Fibroblast of lung (primary cell): ENCODE data around the gene ABCB11. TPM values are rescaled to one million over a fixed set of nuclear protein-coding genes. Genes with fewer than 3 reads are reported as not detected.

Experiments
- DNase-seq, 2 donors: peaks; one replicate each; pipeline versions ENCODE4 v3.0.0 to v3.0.0-alpha.2; 2010; ENCODE audit warnings: low read depth in 2 of 2
- H2AFZ ChIP-seq: 2 replicates; pipeline ENCODE4 v1.5.1; 2012; ENCODE audit warnings: low read length, control low read depth, inconsistent platforms
- H3K27ac ChIP-seq: 2 replicates; pipeline ENCODE4 v1.5.1; 2011; ENCODE audit warnings: low read length, control low read depth; ENCODE audit not compliant: insufficient read depth
- H3K27me3 ChIP-seq: 2 replicates; pipeline ENCODE4 v1.5.1; 2011; ENCODE audit warnings: mild to moderate bottlenecking, low read length; ENCODE audit not compliant: control insufficient read depth, insufficient read depth
- H3K36me3 ChIP-seq: 2 replicates; pipeline ENCODE4 v1.5.1; 2011; ENCODE audit warnings: low read length; ENCODE audit not compliant: control insufficient read depth, insufficient read depth
- H3K4me1 ChIP-seq: 2 replicates; pipeline ENCODE4 v1.5.1; 2011; ENCODE audit warnings: low read length; ENCODE audit not compliant: control insufficient read depth, insufficient read depth; ENCODE audit errors: extremely low read depth
- H3K4me2 ChIP-seq: 2 replicates; pipeline ENCODE4 v1.5.1; 2011; ENCODE audit warnings: low read length, control low read depth; ENCODE audit not compliant: insufficient read depth; ENCODE audit errors: extremely low read depth
- H3K4me3 ChIP-seq, 4 experiments: fragments of 200-600 bp in 1 of 4; sonication (generic) in 1 of 4; replicated peaks in 1 of 4; 2 replicates each; pipeline ENCODE4 v1.5.1; 2011 to 2016; ENCODE audit warnings: low read length in 4 of 4, low read depth in 3 of 4, mild to moderate bottlenecking in 3 of 4, control low read depth in 2 of 4, inconsistent platforms in 1 of 4, mixed read lengths in 1 of 4; ENCODE audit not compliant: insufficient read depth in 1 of 4; ENCODE audit errors: control extremely low read depth in 1 of 4
- H3K79me2 ChIP-seq: 2 replicates; pipeline ENCODE4 v1.5.1; 2012; ENCODE audit warnings: mild to moderate bottlenecking, low read length, inconsistent platforms; ENCODE audit not compliant: control insufficient read depth, insufficient read depth
- H3K9ac ChIP-seq: 2 replicates; pipeline ENCODE4 v1.5.1; 2011; ENCODE audit warnings: mild to moderate bottlenecking, low read length, control low read depth; ENCODE audit not compliant: insufficient read depth
- H3K9me3 ChIP-seq: 2 replicates; pipeline ENCODE4 v1.5.1; 2012; ENCODE audit warnings: low read depth, low read length; ENCODE audit not compliant: control insufficient read depth, insufficient read depth
- H4K20me1 ChIP-seq: 2 replicates; pipeline ENCODE4 v1.5.1; 2011; ENCODE audit warnings: low read length; ENCODE audit not compliant: control insufficient read depth, insufficient read depth; ENCODE audit errors: extremely low read depth
- EZH2 ChIP-seq: IDR thresholded peaks from 2 replicates; pipeline ENCODE4 v1.5.1; 2012; ENCODE audit warnings: low read length, control low read depth, mild to moderate bottlenecking; ENCODE audit errors: missing control alignments
- polyA plus RNA-seq, 2 donors: library from polyadenylated mRNA; depleted of rRNA in 1 of 2; stranded (reverse) in 1 of 2; unstranded in 1 of 2; fragments of >200 nt; gene quantifications; 2 replicates each; pipeline ENCODE4 v1.2.1, GENCODE V29; 2011 to 2012; ENCODE audit warnings: missing spikeins in 1 of 2
- total RNA-seq: library from RNA; depleted of rRNA; stranded (reverse); fragments of >200 nt; gene quantifications from 2 replicates; pipeline ENCODE4 v1.2.1, GENCODE V29; 2014
- TF ChIP-seq, protein P1 (sequence below), 2 donors: IDR thresholded peaks in 1 of 2; conservative IDR thresholded peaks in 1 of 2; 1 replicate in 1 of 2; 2 replicates in 1 of 2; pipeline ENCODE4 v1.5.1; 2011 to 2012; ENCODE audit warnings: low read length in 2 of 2, control low read depth in 1 of 2, inconsistent platforms in 1 of 2, low read depth in 1 of 2, mild to moderate bottlenecking in 1 of 2

ABCB11 gene
- total and polyA plus RNA-seq, 2 donors (not counting 1 experiment from before 2014, with no cell fraction given): not detected

DNA sequence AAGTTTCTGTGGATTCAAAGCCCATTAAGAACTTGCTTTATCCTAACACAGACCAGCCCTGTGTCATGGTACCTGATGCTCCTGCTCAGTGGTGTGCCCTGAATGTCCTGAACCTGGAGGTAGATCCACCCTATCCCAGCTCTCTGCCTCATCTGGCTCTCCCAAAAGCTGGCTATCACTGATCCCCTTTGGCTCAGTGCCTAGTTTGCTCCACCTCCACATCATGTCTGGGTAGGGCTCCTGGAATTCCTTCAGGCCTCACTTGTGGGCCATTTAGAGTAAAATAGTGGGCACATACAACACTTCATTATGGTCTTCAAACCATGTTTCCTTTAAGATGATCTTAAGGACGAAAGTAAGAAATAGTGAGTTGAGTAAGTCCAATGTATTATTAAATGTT, 4.8 kb upstream of the ABCB11 start:
- no peaks in the 10 kb centered on the region for H3K36me3 ChIP-seq
- no peak overlapping the region for H3K4me2 ChIP-seq
- no peak overlapping the region for H2AFZ ChIP-seq
- no peaks in the 10 kb centered on the region for H3K9me3 ChIP-seq
- H3K4me3 ChIP-seq: no peak overlapping the region
- H3K27me3 ChIP-seq: no peaks in the 10 kb centered on the region
- no peak for DNase-seq
- H3K9ac ChIP-seq: no peak overlapping the region
- no peaks in the 10 kb centered on the region for H3K4me1 ChIP-seq
- TF ChIP-seq, protein P1, sequence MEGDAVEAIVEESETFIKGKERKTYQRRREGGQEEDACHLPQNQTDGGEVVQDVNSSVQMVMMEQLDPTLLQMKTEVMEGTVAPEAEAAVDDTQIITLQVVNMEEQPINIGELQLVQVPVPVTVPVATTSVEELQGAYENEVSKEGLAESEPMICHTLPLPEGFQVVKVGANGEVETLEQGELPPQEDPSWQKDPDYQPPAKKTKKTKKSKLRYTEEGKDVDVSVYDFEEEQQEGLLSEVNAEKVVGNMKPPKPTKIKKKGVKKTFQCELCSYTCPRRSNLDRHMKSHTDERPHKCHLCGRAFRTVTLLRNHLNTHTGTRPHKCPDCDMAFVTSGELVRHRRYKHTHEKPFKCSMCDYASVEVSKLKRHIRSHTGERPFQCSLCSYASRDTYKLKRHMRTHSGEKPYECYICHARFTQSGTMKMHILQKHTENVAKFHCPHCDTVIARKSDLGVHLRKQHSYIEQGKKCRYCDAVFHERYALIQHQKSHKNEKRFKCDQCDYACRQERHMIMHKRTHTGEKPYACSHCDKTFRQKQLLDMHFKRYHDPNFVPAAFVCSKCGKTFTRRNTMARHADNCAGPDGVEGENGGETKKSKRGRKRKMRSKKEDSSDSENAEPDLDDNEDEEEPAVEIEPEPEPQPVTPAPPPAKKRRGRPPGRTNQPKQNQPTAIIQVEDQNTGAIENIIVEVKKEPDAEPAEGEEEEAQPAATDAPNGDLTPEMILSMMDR (conservative IDR thresholded peaks at IDR 0.05 in 1 of 2, IDR thresholded peaks at IDR 0.05 in 1 of 2; ENCODE audit: low read depth in 1 of 2, low read length in 2 of 2): no peak
- TF ChIP-seq EZH2: no peak
- H3K79me2 ChIP-seq: no peaks in the 10 kb centered on the region
- H3K27ac ChIP-seq: no peak overlapping the region
- no peaks in the 10 kb centered on the region for H4K20me1 ChIP-seq

DNA sequence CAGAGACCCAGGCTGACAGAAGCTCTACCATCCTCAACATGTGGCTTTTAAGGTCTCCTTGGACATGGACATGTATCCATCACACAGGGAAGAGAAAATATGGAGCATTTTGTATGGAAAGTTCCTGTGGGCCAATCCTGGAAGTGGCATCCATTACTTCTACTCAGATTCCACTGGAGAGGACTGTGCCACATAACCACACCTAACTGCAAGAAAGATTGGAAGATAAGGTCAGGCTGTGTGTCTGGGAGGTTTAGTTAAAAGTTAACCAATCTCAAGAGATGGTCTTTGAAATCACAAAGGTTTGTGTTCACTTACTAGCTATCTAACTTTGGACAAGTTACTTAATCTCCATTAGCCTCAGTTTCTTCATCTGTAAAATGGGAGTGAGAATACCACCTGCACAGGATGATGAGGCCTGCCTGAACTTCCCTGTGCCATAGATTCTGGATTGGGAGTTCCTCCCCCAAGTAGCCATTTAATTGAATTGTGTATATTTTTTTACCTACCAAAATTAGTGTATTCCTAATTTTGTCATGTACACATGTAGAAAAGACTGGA, 3.9 kb upstream of the ABCB11 start:
- Histone ChIP-seq H2AFZ (no peak overlapping the region), H3K36me3 (no peaks in the 10 kb centered on the region), H3K9me3 (no peaks in the 10 kb centered on the region), H3K79me2 (no peaks in the 10 kb centered on the region), H3K27ac (no peak overlapping the region), H3K27me3 (no peaks in the 10 kb centered on the region), H3K9ac (no peak overlapping the region), H3K4me1 (no peaks in the 10 kb centered on the region), H4K20me1 (no peaks in the 10 kb centered on the region), H3K4me3 (no peak overlapping the region), H3K4me2 (no peak overlapping the region)
- TF ChIP-seq, protein P1 (conservative IDR thresholded peaks at IDR 0.05 in 1 of 2, IDR thresholded peaks at IDR 0.05 in 1 of 2; ENCODE audit: low read depth in 1 of 2, low read length in 2 of 2): no peak
- no peak for TF ChIP-seq EZH2
- no peak for DNase-seq

DNA sequence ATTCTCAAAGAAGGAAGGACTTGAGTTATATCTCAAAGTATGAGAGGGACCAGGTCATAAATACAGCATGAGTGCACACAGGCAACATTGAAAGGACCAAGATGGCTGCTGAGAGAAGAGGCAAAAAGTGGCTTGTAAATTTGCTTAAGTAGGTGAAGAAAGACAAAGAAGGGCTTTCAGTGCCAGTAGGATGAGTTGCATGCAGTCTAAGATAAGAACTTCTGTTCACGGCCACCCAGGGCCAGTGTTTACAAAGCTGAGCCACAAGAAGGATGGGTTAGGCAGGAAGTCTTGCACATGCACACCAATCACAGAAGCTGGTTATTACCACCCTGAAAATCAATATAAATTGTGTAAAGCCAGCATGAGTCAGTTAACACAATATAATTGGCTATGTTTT, 3.1 kb upstream of the ABCB11 start:
- peak in 1 of 2 donors; percentile 56 for DNase-seq
- Histone ChIP-seq H3K36me3 (no peaks in the 10 kb centered on the region), H3K9ac (no peak overlapping the region), H3K27me3 (no peaks in the 10 kb centered on the region), H2AFZ (no peak overlapping the region), H3K4me1 (no peaks in the 10 kb centered on the region), H3K4me2 (no peak overlapping the region), H3K79me2 (no peaks in the 10 kb centered on the region), H4K20me1 (no peaks in the 10 kb centered on the region), H3K9me3 (no peaks in the 10 kb centered on the region), H3K27ac (no peak overlapping the region), H3K4me3 (no peak overlapping the region)
- TF ChIP-seq EZH2: no peak
- TF ChIP-seq, protein P1 (conservative IDR thresholded peaks at IDR 0.05 in 1 of 2, IDR thresholded peaks at IDR 0.05 in 1 of 2; ENCODE audit: low read depth in 1 of 2, low read length in 2 of 2): no peak
